Coronary artery (tissue), 2 donors: ENCODE measurements around the gene FLT1.

Source experiments
- DNase-seq: peaks from one replicate; pipeline ENCODE4 v3.0.0-alpha.2; 2017; ENCODE audit warnings: low spot score
- H3K27ac ChIP-seq, 2 donors: fragments of 200-600 bp; sonication (generic); one replicate each; pipeline ENCODE4 v1.5.1; 2016 to 2019
- H3K4me3 ChIP-seq: fragments of 200-600 bp; sonication (generic); 2 replicates; pipeline ENCODE4 v1.5.1; 2016; ENCODE audit warnings: mild to moderate bottlenecking, moderate library complexity
- CTCF ChIP-seq: fragments of 200-600 bp; sonication (generic); IDR thresholded peaks from one replicate; pipeline ENCODE4 v1.5.1; 2019; ENCODE audit warnings: antibody characterized with exemption

Gene FLT1

GRCh38 chr13:28473044-28473443, 21.9 kb downstream of the FLT1 start:
- no peak for DNase-seq
- H3K27ac ChIP-seq = no peak overlapping the region
- H3K4me3 ChIP-seq = no peak overlapping the region
- TF ChIP-seq CTCF = no peak

GRCh38 chr13:28471421-28471820, 23.5 kb downstream of the FLT1 start:
- no peak overlapping the region for H3K27ac ChIP-seq
- H3K4me3 ChIP-seq = no peak overlapping the region
- TF ChIP-seq CTCF = no peak
- DNase-seq = no peak

DNA sequence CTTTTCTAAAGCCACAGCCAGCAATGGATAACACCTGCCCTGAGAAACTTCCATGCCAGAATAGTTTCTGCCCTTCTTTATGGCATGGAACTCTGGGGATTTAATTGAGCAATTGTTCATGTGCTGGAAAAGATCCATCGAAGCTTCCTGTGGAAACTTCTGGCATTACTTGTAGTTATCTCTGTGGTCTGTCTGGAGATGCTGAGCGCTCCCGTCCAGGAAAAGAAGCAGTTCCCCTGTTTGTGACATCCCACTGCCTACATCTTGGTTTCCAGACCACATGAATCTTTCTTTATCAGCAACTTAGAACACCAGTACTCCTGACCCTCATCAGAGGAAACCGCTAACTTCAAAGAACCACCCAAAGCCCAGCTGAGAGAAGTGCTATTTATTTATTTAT, 24.6 kb downstream of the FLT1 start:
- no peak for TF ChIP-seq CTCF

GRCh38 chr13:28469316-28469715, 25.6 kb downstream of the FLT1 start:
- TF ChIP-seq CTCF = no peak
- Histone ChIP-seq H3K4me3 (no peak overlapping the region), H3K27ac (no peak overlapping the region)
- DNase-seq = no peak

More for the DNA sequence above, 24.6 kb downstream of the FLT1 start:
- Histone ChIP-seq H3K4me3 (no peak overlapping the region), H3K27ac (no peak overlapping the region)
- no peak for DNase-seq

DNA sequence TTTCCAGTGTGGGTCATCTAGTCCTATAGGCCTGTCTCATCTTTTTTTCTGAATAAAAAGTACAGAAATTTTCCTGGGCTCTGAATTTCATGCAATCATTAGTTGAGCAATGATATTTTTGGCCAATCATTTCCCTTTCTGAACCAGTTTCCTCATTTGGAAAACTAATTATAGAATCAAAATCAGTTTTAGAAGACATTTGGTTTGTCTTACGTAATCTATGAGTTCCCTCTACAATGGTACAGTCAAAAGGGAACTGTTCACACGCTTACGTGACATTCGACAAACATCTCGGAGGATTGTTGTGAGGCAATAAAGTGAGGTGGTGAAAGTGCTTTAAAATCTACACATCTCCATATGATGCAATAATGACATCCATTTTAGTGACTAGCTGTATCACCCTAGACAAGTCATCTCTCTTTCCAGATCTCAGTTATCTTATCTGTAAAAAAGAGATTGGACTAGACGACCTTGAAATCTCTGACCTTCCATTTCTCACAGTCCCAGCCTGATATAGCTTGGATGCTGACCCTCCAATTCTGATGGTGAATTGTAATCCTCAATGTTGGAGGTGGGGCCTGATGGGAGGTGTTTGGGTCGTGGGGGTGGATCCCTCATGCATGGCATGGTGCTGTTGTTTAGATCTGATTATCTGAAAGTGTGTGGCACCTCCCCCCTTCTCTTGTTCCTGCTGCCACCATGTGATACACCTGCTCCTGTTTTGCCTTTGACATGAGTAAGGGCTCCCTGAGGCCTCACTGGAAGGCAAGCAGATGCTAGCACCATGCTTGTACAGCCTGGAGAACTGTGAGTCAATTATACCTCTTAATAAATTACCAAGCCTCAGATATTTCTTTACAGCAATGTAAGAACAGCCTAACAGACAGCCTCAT, 26.7 kb downstream of the FLT1 start:
- Histone ChIP-seq H3K4me3 (no peak overlapping the region), H3K27ac (no peak overlapping the region)
- no peak for DNase-seq
- TF ChIP-seq CTCF = no peak

GRCh38 chr13:28467034-28467433, 27.9 kb downstream of the FLT1 start:
- no peak for TF ChIP-seq CTCF
- no peak for DNase-seq
- no peak overlapping the region for H3K4me3 ChIP-seq
- H3K27ac ChIP-seq = no peak overlapping the region

GRCh38 chr13:28466151-28466550, 28.8 kb downstream of the FLT1 start:
- DNase-seq = no peak
- Histone ChIP-seq H3K27ac (no peak overlapping the region), H3K4me3 (no peak overlapping the region)
- TF ChIP-seq CTCF = no peak
